ENCODE measurements around the gene PACSIN3.

Gene PACSIN3

DNA sequence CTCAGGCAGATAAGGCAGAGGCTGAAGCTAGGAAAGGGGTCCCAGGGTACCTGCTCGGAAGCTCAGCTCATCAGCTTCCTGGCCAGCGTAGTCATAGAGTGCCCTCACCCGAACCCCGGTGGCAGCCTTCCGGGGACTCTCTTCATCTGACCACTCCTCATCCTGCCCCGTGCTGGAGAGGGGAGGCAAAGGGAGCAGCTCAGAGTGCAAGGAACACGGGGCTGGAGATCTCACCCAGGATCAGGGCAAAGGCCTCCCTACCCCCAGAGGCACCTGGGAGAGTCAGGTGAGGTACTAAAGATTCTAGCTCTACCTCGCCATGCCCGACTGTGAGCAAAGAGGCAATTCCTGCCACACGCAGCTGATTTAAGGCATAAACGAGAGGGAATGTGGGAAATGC, 7.9 kb downstream of the PACSIN3 start:
- Histone ChIP-seq H3K4me1 (peaks cover 6% of the 10 kb centered on the region), H3K27me3 (ENCODE audit: control insufficient read depth, insufficient read depth, low read length) (no peaks in the 10 kb centered on the region), H3K36me3 (ENCODE audit: control insufficient read depth, insufficient read depth, low read length) (no peaks in the 10 kb centered on the region)

GRCh38 chr11:47177846-47178245, 8.4 kb downstream of the PACSIN3 start:
- H3K9me3 ChIP-seq (ENCODE audit: control insufficient read depth, low read length) = no peaks in the 10 kb centered on the region
- H2AFZ ChIP-seq = peak overlapping the region; percentile 97
- no peak overlapping the region for H3K9ac ChIP-seq
- H3K27me3 ChIP-seq (ENCODE audit: control insufficient read depth, insufficient read depth, low read length) = no peaks in the 10 kb centered on the region
- peak overlapping the region; percentile 96 for H3K4me2 ChIP-seq (ENCODE audit: low read length)
- H3K36me3 ChIP-seq (ENCODE audit: control insufficient read depth, insufficient read depth, low read length) = no peaks in the 10 kb centered on the region
- peaks cover 31% of the 10 kb centered on the region for H3K79me2 ChIP-seq
- no peak overlapping the region for H3K4me3 ChIP-seq (ENCODE audit: low read depth, low read length)
- H3K4me1 ChIP-seq = peaks cover 6% of the 10 kb centered on the region
- no peak for TF ChIP-seq CTCF (IDR thresholded peaks at IDR 0.05)
- peak overlapping the region; percentile 98 for H3K27ac ChIP-seq

More for the DNA sequence above, 7.9 kb downstream of the PACSIN3 start:
- H3K79me2 ChIP-seq = peaks cover 26% of the 10 kb centered on the region
- no peak overlapping the region for H3K4me2 ChIP-seq (ENCODE audit: low read length)
- H3K4me3 ChIP-seq (ENCODE audit: low read depth, low read length) = no peak overlapping the region
- TF ChIP-seq CTCF (IDR thresholded peaks at IDR 0.05) = no peak
- H3K9ac ChIP-seq = no peak overlapping the region
- no peak overlapping the region for H2AFZ ChIP-seq
- H3K27ac ChIP-seq = no peak overlapping the region
- H3K9me3 ChIP-seq (ENCODE audit: control insufficient read depth, low read length) = no peaks in the 10 kb centered on the region

GRCh38 chr11:47177229-47177845, 8.9 kb downstream of the PACSIN3 start:
- peak overlapping the region; percentile 96 for H3K4me2 ChIP-seq (ENCODE audit: low read length)
- H3K9ac ChIP-seq = peak overlapping the region; percentile 76
- peak overlapping the region; percentile 97 for H2AFZ ChIP-seq
- peak overlapping the region; percentile 86 for H3K4me3 ChIP-seq (ENCODE audit: low read depth, low read length)
- H3K9me3 ChIP-seq (ENCODE audit: control insufficient read depth, low read length) = no peaks in the 10 kb centered on the region
- peaks cover 6% of the 10 kb centered on the region for H3K4me1 ChIP-seq
- H3K27me3 ChIP-seq (ENCODE audit: control insufficient read depth, insufficient read depth, low read length) = no peaks in the 10 kb centered on the region
- H3K79me2 ChIP-seq = peaks cover 33% of the 10 kb centered on the region
- H3K27ac ChIP-seq = peak overlapping the region; percentile 98
- peak; percentile 52 for TF ChIP-seq CTCF (IDR thresholded peaks at IDR 0.05)
- H3K36me3 ChIP-seq (ENCODE audit: control insufficient read depth, insufficient read depth, low read length) = no peaks in the 10 kb centered on the region

DNA sequence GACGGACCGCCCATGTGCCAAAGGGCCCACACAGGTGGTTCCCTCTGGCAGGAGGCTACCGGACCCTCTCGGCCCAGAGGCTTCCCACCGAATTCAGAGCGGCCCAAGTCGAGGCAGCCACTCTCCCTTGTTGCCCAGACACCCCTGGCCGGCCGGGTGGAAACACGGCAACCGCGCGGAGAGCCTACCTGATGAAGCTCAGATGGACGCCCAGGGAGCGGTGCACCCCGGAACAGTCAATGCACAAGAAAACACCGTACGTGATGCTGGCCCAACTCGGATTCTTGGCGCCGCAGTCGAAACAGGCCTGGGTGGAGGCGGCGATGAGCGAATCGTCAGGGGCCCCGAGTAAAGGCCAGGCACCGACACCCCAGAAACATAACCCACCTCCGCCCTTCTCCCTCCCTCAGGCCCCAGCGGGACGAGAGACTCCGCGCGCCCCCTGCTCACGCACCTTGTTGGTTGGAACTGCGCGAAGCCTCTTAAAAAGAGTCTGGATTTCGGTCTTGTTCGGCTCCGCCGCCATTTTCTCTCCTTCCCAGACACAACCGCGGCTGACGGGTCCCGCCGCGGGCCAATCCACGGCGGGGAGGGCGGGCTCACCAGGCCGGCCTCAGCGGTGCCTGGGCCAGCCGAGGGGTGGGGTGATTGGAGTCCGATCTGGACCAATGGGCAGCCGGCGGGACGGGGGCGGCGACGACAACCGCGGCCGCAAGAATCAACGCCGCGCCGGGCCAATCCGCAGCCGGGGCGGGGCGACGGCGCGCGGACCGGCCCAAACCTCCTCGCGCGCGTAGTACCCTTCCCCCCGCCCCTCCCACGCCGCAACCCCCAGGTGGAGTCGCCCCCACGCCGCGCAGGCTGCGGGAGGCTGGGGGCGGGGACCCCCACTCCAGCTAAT, 9.7 kb downstream of the PACSIN3 start, which contains the start of gene ARFGAP2:
Gene ARFGAP2, minus strand, starts transcription at position 552 of the 901 bp plus-strand sequence. Its CDS starts 26 bp downstream, at position 526.
- no peak for TF ChIP-seq CTCF (IDR thresholded peaks at IDR 0.05)
- Histone ChIP-seq H2AFZ (peak within 1 kb of the TSS; percentile 97), H3K27ac (peak within 1 kb of the TSS; percentile 98), H3K79me2 (peaks cover 38% of the 10 kb centered on the region), H3K4me3 (ENCODE audit: low read depth, low read length) (peak within 1 kb of the TSS; percentile 86), H3K9ac (peak within 1 kb of the TSS; percentile 87), H3K4me2 (ENCODE audit: low read length) (peak within 1 kb of the TSS; percentile 96), H3K4me1 (peaks cover 6% of the 10 kb centered on the region), H3K9me3 (ENCODE audit: control insufficient read depth, low read length) (no peaks in the 10 kb centered on the region), H3K27me3 (ENCODE audit: control insufficient read depth, insufficient read depth, low read length) (no peaks in the 10 kb centered on the region), H3K36me3 (ENCODE audit: control insufficient read depth, insufficient read depth, low read length) (no peaks in the 10 kb centered on the region)

Data from parathyroid adenoma (tissue), 2 donors.